C4-2B (cell line): ENCODE measurements around the gene OR51A2.

Source experiments
- ZFX ChIP-seq: fragments of 450-650 bp; IDR thresholded peaks from 2 replicates; pipeline ENCODE4 v1.6.1; 2017
- TF ChIP-seq, protein P1 (sequence below): fragments of 450-650 bp; conservative IDR thresholded peaks from 2 replicates; pipeline ENCODE4 v1.5.1; 2017; ENCODE audit warnings: mild to moderate bottlenecking

DNA sequence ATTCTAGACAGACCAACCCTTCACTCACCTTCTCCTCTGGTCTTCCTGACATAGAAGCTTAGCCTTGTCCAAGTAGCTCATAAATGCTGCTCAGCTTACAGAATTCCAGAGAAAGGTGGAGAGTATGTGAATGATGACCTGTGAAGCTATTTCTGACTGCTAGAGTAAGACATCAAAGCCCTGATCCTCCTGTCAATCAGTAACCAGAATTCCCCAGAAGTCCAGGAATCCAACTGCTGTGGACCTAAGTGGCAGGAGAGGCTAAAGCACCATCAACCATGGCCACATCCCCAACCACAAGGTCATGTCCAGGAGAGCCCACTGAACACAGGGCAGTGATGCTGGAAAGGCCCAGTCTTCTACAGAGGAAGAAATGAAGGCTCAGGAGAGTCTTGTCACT lies 38.9 kb downstream of the OR51A2 start:
- TF ChIP-seq, protein P1, sequence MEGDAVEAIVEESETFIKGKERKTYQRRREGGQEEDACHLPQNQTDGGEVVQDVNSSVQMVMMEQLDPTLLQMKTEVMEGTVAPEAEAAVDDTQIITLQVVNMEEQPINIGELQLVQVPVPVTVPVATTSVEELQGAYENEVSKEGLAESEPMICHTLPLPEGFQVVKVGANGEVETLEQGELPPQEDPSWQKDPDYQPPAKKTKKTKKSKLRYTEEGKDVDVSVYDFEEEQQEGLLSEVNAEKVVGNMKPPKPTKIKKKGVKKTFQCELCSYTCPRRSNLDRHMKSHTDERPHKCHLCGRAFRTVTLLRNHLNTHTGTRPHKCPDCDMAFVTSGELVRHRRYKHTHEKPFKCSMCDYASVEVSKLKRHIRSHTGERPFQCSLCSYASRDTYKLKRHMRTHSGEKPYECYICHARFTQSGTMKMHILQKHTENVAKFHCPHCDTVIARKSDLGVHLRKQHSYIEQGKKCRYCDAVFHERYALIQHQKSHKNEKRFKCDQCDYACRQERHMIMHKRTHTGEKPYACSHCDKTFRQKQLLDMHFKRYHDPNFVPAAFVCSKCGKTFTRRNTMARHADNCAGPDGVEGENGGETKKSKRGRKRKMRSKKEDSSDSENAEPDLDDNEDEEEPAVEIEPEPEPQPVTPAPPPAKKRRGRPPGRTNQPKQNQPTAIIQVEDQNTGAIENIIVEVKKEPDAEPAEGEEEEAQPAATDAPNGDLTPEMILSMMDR: no peak
- no peak for TF ChIP-seq ZFX
